Measurements from ENCODE around the gene ATP2B1. TPM values are rescaled to one million over a fixed set of nuclear protein-coding genes. Genes with fewer than 3 reads are reported as not detected.

ATP2B1 gene
- total RNA-seq, 1 donor from 2014 or later, result 36.9 TPM

DNA sequence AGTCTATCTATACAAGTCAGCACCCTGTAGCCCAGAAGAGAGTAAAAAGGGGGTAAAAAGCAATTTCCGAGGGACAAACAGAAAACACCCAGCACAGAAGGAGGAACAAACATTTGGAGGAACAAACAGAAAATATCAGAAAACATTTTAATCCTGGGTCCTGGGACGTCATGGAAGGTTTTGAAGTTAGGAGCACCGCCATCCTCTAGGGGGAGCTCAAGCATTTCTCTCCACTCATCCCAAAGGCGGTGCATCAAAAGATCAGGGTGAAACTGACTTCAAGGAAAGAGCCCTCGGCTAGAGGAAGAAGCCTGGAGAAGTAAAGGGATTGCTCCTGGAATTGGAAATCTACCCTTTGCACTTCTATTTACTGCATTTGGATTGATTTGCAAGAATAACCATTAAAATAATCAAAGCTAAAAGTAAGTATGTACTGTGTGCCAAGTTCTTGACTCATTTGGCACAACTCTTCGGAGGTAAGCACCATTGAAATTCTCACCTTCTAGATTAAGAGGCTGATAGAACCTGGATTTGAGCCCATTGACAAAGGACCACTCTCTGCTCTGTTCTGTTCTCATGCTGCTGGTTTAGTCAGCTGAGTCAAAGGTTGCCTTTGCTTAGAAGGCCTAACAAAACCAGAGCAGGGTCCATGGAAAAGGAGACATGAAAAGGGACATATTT lies 165.6 kb downstream of the ATP2B1 start:
- DNase-seq (ENCODE audit: low spot score), result no peak

DNA sequence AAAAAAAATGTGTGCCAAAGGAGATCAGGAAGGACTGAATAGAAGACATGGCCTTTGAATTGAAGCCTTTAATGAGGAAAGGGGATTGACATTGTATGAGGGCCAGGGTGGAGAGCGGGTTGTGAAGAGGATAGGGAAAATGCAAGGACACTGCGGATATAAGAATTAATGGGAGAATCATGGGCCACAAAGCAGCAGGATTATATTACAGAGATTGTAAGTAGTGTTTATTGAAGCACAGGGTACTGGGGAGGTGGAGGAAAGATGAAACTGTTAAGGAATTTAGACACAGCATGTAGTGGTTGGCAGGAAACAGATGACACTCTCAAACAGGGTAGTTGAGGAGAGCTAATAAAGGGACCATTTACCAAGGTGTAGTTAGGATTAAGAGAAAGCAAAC lies 166.4 kb downstream of the ATP2B1 start:
- no peak for DNase-seq (ENCODE audit: low spot score)

DNA sequence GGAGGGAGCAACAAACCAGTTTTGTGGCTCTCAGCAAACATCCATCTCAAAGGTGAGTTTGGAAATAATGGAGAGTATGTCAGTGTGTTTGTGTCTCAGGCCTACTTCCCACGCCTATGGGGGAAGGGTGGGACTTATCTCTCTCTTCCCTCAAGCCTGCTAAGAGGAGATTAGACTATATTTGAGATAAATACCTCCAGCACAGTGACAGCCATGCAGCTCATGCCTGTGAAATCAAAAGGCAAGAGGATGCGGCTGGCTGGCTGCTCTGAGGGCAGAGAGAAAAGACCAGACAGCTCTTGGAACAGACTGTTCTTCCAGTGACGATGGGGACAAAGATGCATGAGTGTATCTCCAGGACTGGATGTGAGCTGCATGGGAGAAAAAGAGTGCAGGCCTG lies 168.1 kb downstream of the ATP2B1 start:
- DNase-seq (ENCODE audit: low spot score), result no peak

DNA sequence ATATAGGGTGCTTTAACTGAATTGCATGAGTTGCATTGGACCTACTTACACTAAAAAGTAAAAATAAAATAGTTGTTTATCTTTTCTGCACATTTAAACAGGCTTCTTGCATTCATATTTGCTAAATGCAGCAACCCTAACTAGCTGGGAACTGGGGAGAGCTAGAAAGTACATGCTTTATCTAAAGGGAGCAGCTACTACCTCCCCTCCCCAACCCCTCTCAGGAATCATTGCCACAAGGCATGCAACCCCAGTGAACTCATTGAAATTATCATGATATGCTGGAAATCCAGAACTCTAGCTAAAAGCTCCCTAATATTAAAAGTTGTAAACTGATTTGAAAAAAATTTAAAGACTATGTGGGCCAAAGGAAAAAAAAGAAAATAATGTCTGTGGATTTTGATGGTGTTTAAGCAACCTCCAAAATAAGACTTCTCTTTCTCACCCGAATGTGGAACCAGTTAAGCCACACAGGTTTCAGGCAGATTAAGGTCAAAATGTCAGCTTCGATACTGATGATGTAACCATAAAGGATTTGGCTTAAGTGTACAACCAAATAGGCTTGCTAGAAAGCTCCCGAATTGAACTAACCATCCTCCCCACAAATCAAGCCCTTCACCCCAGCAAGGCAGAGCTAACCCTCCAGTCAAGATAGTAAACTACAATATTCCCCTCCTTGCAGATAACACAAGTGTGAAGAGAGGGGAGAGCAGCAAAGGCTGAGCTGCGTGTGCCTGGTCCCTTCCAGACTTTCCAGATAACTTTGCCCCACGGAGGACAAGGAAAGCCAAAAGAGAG lies 169.0 kb downstream of the ATP2B1 start:
- no peak for DNase-seq (ENCODE audit: low spot score)

DNA sequence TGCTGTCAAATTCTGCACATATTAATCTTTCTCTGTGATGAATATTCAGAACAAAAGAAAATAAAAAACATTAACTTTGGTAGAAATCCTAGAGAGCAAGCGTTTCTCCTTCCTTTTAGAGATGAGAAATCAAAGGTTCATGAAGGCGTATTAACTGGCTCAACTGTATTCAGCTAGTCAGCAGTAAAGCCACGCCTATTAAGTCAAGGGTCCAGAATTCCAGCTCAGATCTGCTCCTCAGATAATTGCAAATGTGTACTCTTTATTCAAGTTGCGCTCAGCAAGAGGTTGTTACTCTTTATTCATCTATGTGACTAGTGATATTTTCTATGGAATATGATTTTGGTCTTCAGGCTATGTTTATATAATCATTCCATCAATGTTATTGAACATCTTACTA lies 169.7 kb downstream of the ATP2B1 start:
- DNase-seq (ENCODE audit: low spot score), result no peak

Other genes with a start within 250 kb of the ATP2B1 start
- gene GALNT4, start 184.0 kb downstream of the ATP2B1 start, total RNA-seq, result 6.7 TPM
- 12.8 TPM for gene POC1B, start 182.8 kb downstream of the ATP2B1 start, total RNA-seq